ENCODE measurements around the gene EPHB2. TPM values are rescaled to one million over a fixed set of nuclear protein-coding genes. Genes with fewer than 3 reads are reported as not detected.

The EPHB2 gene
- total RNA-seq, 4 donors from 2014 or later, result 7.5 to 27.3 (median 23.8) TPM

DNA sequence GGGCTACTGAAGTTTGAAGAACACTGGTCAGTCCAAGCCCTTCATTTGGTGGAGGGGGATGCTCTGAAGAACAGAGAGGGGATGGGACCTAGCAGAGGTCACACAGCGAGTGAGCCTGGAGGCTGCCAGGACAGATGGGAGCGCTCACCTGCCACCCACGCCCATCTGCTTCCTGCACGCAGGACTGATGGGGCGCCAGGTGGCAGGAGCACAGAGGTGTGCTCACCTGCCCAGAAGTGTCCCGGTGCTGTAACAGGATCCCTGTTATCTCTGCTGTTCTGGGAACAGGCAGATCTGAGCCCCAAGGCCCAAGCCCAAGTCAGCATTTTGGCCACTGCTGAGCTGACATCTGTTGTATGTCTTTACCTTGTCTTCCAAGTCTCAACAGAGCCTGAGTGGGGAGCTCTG, 40.5 kb downstream of the EPHB2 start:
- peaks cover 39 to 49% of the 10 kb centered on the region in 2 donors for H3K4me1 ChIP-seq
- DNase-seq, result peak; percentile 76 to 78
- H3K36me3 ChIP-seq, result no peaks in the 10 kb centered on the region
- 47 to 70% methylated on average over 6 of the region's 6 CpGs for whole genome bisulfite sequencing, 2 donors
- peak overlapping the region; percentile 87 to 89 (median 88) for H3K27ac ChIP-seq
- H3K27me3 ChIP-seq, result no peaks in the 10 kb centered on the region
- intact Hi-C loops (cut with DNase I), result no loop called here
- no peaks in the 10 kb centered on the region for H3K9me3 ChIP-seq
- no peak overlapping the region for H3K4me3 ChIP-seq (replicated peaks in 1 of 3)
- TF ChIP-seq, protein P1, sequence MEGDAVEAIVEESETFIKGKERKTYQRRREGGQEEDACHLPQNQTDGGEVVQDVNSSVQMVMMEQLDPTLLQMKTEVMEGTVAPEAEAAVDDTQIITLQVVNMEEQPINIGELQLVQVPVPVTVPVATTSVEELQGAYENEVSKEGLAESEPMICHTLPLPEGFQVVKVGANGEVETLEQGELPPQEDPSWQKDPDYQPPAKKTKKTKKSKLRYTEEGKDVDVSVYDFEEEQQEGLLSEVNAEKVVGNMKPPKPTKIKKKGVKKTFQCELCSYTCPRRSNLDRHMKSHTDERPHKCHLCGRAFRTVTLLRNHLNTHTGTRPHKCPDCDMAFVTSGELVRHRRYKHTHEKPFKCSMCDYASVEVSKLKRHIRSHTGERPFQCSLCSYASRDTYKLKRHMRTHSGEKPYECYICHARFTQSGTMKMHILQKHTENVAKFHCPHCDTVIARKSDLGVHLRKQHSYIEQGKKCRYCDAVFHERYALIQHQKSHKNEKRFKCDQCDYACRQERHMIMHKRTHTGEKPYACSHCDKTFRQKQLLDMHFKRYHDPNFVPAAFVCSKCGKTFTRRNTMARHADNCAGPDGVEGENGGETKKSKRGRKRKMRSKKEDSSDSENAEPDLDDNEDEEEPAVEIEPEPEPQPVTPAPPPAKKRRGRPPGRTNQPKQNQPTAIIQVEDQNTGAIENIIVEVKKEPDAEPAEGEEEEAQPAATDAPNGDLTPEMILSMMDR (IDR thresholded peaks at IDR 0.05), result peak in 1 of 6 experiments; percentile 9
- TF ChIP-seq POLR2A (IDR thresholded peaks at IDR 0.05), result no peak

DNA sequence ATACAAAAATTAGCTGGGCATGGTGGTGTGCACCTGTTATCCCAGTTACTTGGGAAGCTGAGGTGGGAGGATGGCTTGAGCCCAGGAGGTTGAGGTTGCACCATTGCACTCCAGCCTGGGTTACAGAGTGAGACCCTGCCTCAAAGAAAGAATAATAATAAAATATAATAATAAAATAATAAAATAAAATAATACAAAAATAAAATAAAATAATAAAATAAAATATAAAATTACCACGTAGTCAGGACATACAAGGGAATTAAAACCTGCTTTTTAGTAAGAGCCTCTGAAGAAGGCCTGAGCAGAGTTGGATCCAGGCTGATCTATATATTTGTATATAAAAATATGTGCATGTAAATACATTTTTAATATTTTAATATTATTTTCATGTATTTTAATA, 41.7 kb downstream of the EPHB2 start:
- peak overlapping the region in 1 of 3 donors; percentile 89 for H3K27ac ChIP-seq
- WGBS, 2 donors, result 94 to 97% methylated on average over 1 of the region's 1 CpG
- intact Hi-C loops (cut with DNase I), result no loop called here
- H3K4me3 ChIP-seq (replicated peaks in 1 of 3), result no peak overlapping the region
- TF ChIP-seq, protein P1 (IDR thresholded peaks at IDR 0.05), result no peak
- no peak for TF ChIP-seq POLR2A (IDR thresholded peaks at IDR 0.05)
- H3K36me3 ChIP-seq, result no peaks in the 10 kb centered on the region
- no peak for DNase-seq
- H3K4me1 ChIP-seq, result peaks cover 27 to 37% of the 10 kb centered on the region in 2 donors
- no peaks in the 10 kb centered on the region for H3K27me3 ChIP-seq
- no peaks in the 10 kb centered on the region for H3K9me3 ChIP-seq

DNA sequence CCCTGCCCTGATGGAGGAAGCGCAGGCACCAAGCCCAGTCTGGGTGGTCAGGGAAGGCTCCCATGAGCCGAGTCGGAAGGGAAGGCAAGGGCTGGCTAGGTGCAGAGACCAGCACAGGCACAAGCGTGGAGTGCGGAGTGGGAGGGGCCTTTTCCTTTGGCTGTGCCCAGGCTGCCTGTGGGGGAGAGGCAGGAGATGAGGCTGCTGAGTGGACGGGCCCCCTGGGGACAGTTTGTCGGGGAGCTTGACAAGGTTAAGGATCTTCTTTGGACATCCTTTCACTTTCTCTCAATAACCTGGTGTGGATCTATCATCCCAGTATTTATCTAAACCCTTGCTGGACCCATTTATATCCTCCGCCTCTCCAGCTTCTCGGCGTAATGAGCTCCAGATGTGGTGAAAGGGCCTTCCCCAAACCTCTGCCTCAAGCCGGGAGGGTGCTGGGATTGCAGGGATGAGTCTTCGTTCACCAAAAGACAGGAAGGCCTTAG, 42.9 kb downstream of the EPHB2 start:
- Histone ChIP-seq H3K36me3 (no peaks in the 10 kb centered on the region), H3K27me3 (no peaks in the 10 kb centered on the region), H3K27ac (peak overlapping the region in 1 of 3 donors; percentile 46), H3K4me3 (replicated peaks in 1 of 3) (no peak overlapping the region), H3K4me1 (peaks cover 21 to 32% of the 10 kb centered on the region in 2 donors), H3K9me3 (no peaks in the 10 kb centered on the region)
- TF ChIP-seq, protein P1 (IDR thresholded peaks at IDR 0.05), result no peak
- TF ChIP-seq POLR2A (IDR thresholded peaks at IDR 0.05), result no peak
- intact Hi-C loops (cut with DNase I), result no loop called here
- 72 to 81% methylated on average over 12 of the region's 12 CpGs for WGBS, 2 donors
- DNase-seq, result no peak

DNA sequence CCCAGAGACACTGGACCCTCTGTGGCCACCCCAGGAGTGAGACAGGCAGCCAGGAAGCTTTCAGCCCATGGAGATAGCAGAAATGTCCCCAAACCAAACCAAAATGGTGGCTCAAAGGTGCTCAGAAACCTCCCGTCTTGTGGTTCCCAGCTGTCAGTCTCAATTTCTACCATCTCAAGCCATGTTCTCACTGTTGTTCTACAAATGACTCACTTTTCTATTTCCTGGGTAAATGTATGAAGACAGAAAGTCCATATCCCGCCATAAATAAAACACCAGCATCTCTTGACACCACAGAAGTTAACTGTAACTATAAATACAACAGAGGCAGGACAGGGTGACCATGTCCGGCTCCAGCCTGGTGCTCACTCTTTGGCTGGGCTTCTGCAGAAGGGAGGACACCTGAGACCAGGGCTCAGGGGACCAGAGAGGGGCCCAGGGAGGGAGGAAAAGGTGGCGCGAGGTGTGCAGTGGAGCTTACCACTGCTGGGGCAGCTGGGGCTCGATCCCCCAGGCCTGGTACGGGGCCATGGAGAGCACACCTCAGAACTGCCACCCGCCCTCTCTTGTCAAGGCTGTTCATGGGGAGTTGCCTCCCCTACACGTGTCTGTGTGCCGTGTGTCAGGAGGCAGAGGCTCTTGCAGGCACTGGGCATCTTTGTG, 43.6 kb downstream of the EPHB2 start:
- peaks cover 21 to 28% of the 10 kb centered on the region in 2 donors for H3K4me1 ChIP-seq
- TF ChIP-seq, protein P1 (IDR thresholded peaks at IDR 0.05), result no peak
- H3K36me3 ChIP-seq, result no peaks in the 10 kb centered on the region
- H3K27me3 ChIP-seq, result no peaks in the 10 kb centered on the region
- H3K4me3 ChIP-seq (replicated peaks in 1 of 3), result no peak overlapping the region
- 85 to 90% methylated on average over 3 to 4 of the region's 10 CpGs for WGBS, 2 donors
- no peaks in the 10 kb centered on the region for H3K9me3 ChIP-seq
- intact Hi-C loops (cut with DNase I), result no loop called here
- DNase-seq, result no peak
- H3K27ac ChIP-seq, result peak overlapping the region in 1 of 3 donors; percentile 46

DNA sequence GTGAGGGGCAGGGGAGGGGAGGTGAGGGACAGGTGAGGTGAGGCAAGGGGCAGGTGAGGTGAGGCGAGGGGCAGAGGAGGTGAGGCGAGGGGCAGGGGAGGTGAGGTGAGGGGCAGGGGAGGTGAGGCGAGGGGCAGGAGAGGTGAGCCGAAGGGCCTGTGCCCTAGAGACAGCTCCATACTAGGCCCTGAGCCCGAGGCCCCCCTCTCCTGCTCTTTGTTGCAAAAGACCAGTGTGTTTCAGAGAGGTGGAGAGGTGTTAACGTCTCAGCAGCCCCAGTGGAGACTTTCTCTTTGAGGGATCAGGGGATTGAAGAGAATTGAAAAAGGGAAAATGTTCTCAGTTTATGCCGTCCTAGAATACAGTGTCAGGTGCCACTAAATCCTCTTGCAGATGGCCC, 44.2 kb downstream of the EPHB2 start:
- TF ChIP-seq, protein P1 (IDR thresholded peaks at IDR 0.05), result no peak
- no peak for TF ChIP-seq POLR2A (IDR thresholded peaks at IDR 0.05)
- intact Hi-C loops (cut with DNase I), result no loop called here
- no peak for DNase-seq
- no peak overlapping the region for H3K4me3 ChIP-seq (replicated peaks in 1 of 3)
- no peaks in the 10 kb centered on the region for H3K27me3 ChIP-seq
- no peak overlapping the region for H3K27ac ChIP-seq
- 72 to 77% methylated on average over 7 of the region's 7 CpGs for whole genome bisulfite sequencing, 2 donors
- H3K4me1 ChIP-seq, result peaks cover 16 to 22% of the 10 kb centered on the region in 2 donors
- no peaks in the 10 kb centered on the region for H3K36me3 ChIP-seq
- H3K9me3 ChIP-seq, result no peaks in the 10 kb centered on the region
